ENCODE data around the gene FOXJ1. TPM values are rescaled to one million over a fixed set of nuclear protein-coding genes. Genes with fewer than 3 reads are reported as not detected.
A peak's percentile ranks its signal among the peaks of the same experiment; 100 is the strongest.

FOXJ1 gene
- total and polyA plus RNA-seq, 2 of the 8 experiments (the other 6 are each of a cell fraction or from before 2014, with no cell fraction given), result 4.7 to 5.4 TPM

DNA sequence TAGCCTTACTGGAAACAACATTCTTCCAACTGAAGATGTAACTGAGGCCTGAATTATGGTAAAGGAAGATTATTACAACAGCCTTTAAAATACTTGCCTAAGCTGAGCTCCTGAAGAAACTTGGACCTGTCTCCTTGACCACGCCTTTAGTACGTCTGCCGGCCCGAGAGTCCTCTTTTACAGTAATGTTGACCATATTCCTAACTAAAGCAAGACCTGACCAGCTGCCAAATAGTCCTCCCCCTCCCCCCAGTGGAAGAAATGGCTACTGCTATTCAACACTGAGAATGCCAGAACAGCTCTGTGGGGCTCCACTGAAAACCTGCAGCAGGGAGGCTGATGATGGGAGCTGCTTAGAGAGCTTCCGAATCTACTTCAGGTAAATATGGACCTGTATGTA lies 12.6 kb upstream of the FOXJ1 start:
- no peak for DNase-seq (ENCODE audit: low read depth in 1 of 2, low spot score in 2 of 2)
- CTCF ChIA-PET (ENCODE audit: partially characterized antibody), result interaction anchor here (0.6 to 24.4 kb wide), 16 partner anchors 10 to 1125 kb away, joined by 3 to 778 read pairs (median 4); partner anchors contain the start of genes EXOC7 and FOXJ1
- WGBS, 2 experiments (ENCODE audit: extremely low coverage in 1 of 2, insufficient coverage in 1 of 2, insufficient read length in 1 of 2, insufficient replicate concordance in 2 of 2, low coverage in 1 of 2, low lambda C conversion rate in 2 of 2, missing lambda C conversion rate in 1 of 2), result 87% methylated on average over 5 of the region's 5 CpGs; no CpG with 5 or more reads in 1 of the 2 experiments
- TF ChIP-seq POLR2AphosphoS5 (IDR thresholded peaks at IDR 0.05; ENCODE audit: low read depth, low read length), result no peak
- no peak for TF ChIP-seq RFX5 (IDR thresholded peaks at IDR 0.05; ENCODE audit: borderline replicate concordance, low read depth, low read length)
- TF ChIP-seq TBP (IDR thresholded peaks at IDR 0.05; ENCODE audit: low read depth, low read length), result no peak
- TF ChIP-seq, protein P1, sequence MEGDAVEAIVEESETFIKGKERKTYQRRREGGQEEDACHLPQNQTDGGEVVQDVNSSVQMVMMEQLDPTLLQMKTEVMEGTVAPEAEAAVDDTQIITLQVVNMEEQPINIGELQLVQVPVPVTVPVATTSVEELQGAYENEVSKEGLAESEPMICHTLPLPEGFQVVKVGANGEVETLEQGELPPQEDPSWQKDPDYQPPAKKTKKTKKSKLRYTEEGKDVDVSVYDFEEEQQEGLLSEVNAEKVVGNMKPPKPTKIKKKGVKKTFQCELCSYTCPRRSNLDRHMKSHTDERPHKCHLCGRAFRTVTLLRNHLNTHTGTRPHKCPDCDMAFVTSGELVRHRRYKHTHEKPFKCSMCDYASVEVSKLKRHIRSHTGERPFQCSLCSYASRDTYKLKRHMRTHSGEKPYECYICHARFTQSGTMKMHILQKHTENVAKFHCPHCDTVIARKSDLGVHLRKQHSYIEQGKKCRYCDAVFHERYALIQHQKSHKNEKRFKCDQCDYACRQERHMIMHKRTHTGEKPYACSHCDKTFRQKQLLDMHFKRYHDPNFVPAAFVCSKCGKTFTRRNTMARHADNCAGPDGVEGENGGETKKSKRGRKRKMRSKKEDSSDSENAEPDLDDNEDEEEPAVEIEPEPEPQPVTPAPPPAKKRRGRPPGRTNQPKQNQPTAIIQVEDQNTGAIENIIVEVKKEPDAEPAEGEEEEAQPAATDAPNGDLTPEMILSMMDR (IDR thresholded peaks at IDR 0.05; ENCODE audit: control extremely low read depth in 1 of 3, insufficient read depth in 1 of 3, low read depth in 1 of 3, low read length in 3 of 3), result peak; percentile 28 to 58 (median 54)
- 0 out of 2 replicates have a peak, but pooled peaks have one; percentile 33 for TF ChIP-seq YY1 (IDR thresholded peaks at IDR 0.05; ENCODE audit: low read depth, low read length)
- no peak for TF ChIP-seq CBX5 (IDR thresholded peaks at IDR 0.05; ENCODE audit: low read depth, low read length)
- TF ChIP-seq CTBP2 (IDR thresholded peaks at IDR 0.05; ENCODE audit: borderline replicate concordance, insufficient read depth, insufficient read length, low read length), result no peak
- no peak for TF ChIP-seq KDM5A (IDR thresholded peaks at IDR 0.05; ENCODE audit: low read length)
- TF ChIP-seq SIN3A (conservative IDR thresholded peaks at IDR 0.05 in 1 of 2, IDR thresholded peaks at IDR 0.05 in 1 of 2; ENCODE audit: low read depth in 1 of 2, low read length in 2 of 2), result no peak
- TF ChIP-seq RAD21 (IDR thresholded peaks at IDR 0.05 in 1 of 2, conservative IDR thresholded peaks at IDR 0.05 in 1 of 2; ENCODE audit: low read depth in 2 of 2, low read length in 2 of 2), result peak; percentile 63 to 73
- no peak for TF ChIP-seq TAF1 (IDR thresholded peaks at IDR 0.05; ENCODE audit: low read depth, low read length)

More for the DNA sequence above, 12.6 kb upstream of the FOXJ1 start:
- Histone ChIP-seq H2BK12ac (ENCODE audit: low read depth, low read length) (no peak overlapping the region), H2AK5ac (ENCODE audit: low read depth, low read length) (no peak overlapping the region), H3K79me2 (ENCODE audit: control insufficient read depth in 1 of 2, insufficient read depth in 2 of 2, low read length in 2 of 2) (no peaks in the 10 kb centered on the region), H3K18ac (ENCODE audit: extremely low read depth, low read length) (no peak overlapping the region), H3K4me3 (ENCODE audit: extremely low read depth in 1 of 4, insufficient read depth in 2 of 4, low read depth in 3 of 4, low read length in 4 of 4) (no peak overlapping the region), H2AFZ (ENCODE audit: low read length) (no peak overlapping the region), H3K36me3 (ENCODE audit: control insufficient read depth in 2 of 4, insufficient read depth in 4 of 4, low read length in 3 of 4) (no peaks in the 10 kb centered on the region), H4K91ac (replicated peaks; ENCODE audit: insufficient read length, low read length) (no peak overlapping the region), H3K56ac (replicated peaks; ENCODE audit: insufficient read length, low read depth, low read length) (no peak overlapping the region), H2BK15ac (ENCODE audit: low read length) (no peak overlapping the region), H2BK20ac (ENCODE audit: low read length) (no peak overlapping the region), H3K4ac (replicated peaks; ENCODE audit: insufficient read length, low read depth, low read length) (no peak overlapping the region), H4K8ac (ENCODE audit: extremely low read depth, insufficient read depth, low read length) (no peak overlapping the region), H3K23ac (ENCODE audit: insufficient read length) (no peak overlapping the region), H3K27me3 (replicated peaks in 1 of 4; ENCODE audit: control insufficient read depth in 3 of 4, extremely low read depth in 1 of 4, insufficient read depth in 3 of 4, low read length in 3 of 4) (no peaks in the 10 kb centered on the region), H2BK120ac (replicated peaks; ENCODE audit: low read depth, low read length) (no peak overlapping the region), H3K79me1 (ENCODE audit: low read depth, low read length) (no peaks in the 10 kb centered on the region), H3K27ac (ENCODE audit: low read depth, low read length) (no peak overlapping the region), H3K9me3 (ENCODE audit: insufficient read depth in 2 of 2, low read depth in 1 of 2, low read length in 1 of 2) (no peaks in the 10 kb centered on the region), H4K20me1 (replicated peaks in 1 of 2; ENCODE audit: control insufficient read depth in 1 of 2, insufficient read depth in 2 of 2, low read length in 2 of 2) (no peaks in the 10 kb centered on the region), H2BK5ac (ENCODE audit: low read depth, low read length) (no peak overlapping the region), H3K4me2 (ENCODE audit: insufficient read depth in 1 of 2, low read depth in 2 of 2, low read length in 2 of 2) (0 out of 4 replicates have a peak overlapping the region, but pooled peaks of 1 of the 2 experiments have one; percentile 3), H3K23me2 (ENCODE audit: low read depth, low read length) (no peaks in the 10 kb centered on the region), H3K4me1 (replicated peaks in 1 of 4; ENCODE audit: control insufficient read depth in 3 of 4, insufficient read depth in 4 of 4, low read length in 3 of 4) (peaks cover 0 to 13% (median 10%) of the 10 kb centered on the region in 4 experiments; a peak in 5 of 7 replicates), H3K9ac (replicated peaks in 1 of 4; ENCODE audit: extremely low read depth in 1 of 4, low read depth in 3 of 4, low read length in 3 of 4) (no peak overlapping the region), H4K5ac (ENCODE audit: insufficient read length, low read depth, low read length) (no peak overlapping the region), H3K14ac (ENCODE audit: insufficient read length) (no peak overlapping the region)
- FAIRE-seq, result no peak
- POLR2A ChIA-PET (ENCODE audit: partially characterized antibody), result interaction anchor here (1.3 to 2.2 kb wide), 2 partner anchors 11 to 18 kb away, joined by 6 to 10 read pairs; no protein-coding TSS in a partner anchor

Data from H1 (cell line).